Hepatocyte (in vitro differentiated cells): Measurements from ENCODE around the gene HOXD12. TPM values are rescaled to one million over a fixed set of nuclear protein-coding genes. Genes with fewer than 3 reads are reported as not detected.
A peak's percentile ranks its signal among the peaks of the same experiment; 100 is the strongest.

Source experiments
- DNase-seq: peaks from one replicate; pipeline ENCODE4 v3.0.0-alpha.2; 2016; ENCODE audit warnings: low spot score
- H2AFZ ChIP-seq: fragments of 200-600 bp; sonication (generic); 2 replicates; pipeline ENCODE4 v1.6.0; 2016; ENCODE audit warnings: antibody characterized with exemption, mild to moderate bottlenecking
- H3K27ac ChIP-seq: fragments of 200-600 bp; sonication (generic); 2 replicates; pipeline ENCODE4 v1.5.1; 2016; ENCODE audit warnings: mild to moderate bottlenecking
- H3K27me3 ChIP-seq: fragments of 200-600 bp; sonication (generic); 2 replicates; pipeline ENCODE4 v1.6.1; 2016
- H3K36me3 ChIP-seq: fragments of 200-600 bp; sonication (generic); replicated peaks from 2 replicates; pipeline ENCODE4 v1.5.1; 2016; ENCODE audit warnings: low read depth; ENCODE audit not compliant: insufficient read depth
- H3K4me1 ChIP-seq: fragments of 200-600 bp; sonication (generic); 2 replicates; pipeline ENCODE4 v1.5.1; 2016; ENCODE audit warnings: mild to moderate bottlenecking, moderate library complexity; ENCODE audit not compliant: insufficient read depth
- H3K4me2 ChIP-seq: fragments of 200-600 bp; sonication (generic); 2 replicates; pipeline ENCODE4 v1.6.0; 2016
- H3K4me3 ChIP-seq: fragments of 200-600 bp; sonication (generic); 2 replicates; pipeline ENCODE4 v1.5.1; 2016; ENCODE audit warnings: mild to moderate bottlenecking
- H3K79me2 ChIP-seq: fragments of 200-600 bp; sonication (generic); 2 replicates; pipeline ENCODE4 v1.6.0; 2017; ENCODE audit warnings: mild to moderate bottlenecking
- H3K9me2 ChIP-seq: fragments of 200-600 bp; sonication (generic); replicated peaks from 2 replicates; pipeline ENCODE4 v1.6.0; 2017; ENCODE audit warnings: mild to moderate bottlenecking; ENCODE audit not compliant: insufficient read depth
- H3K9me3 ChIP-seq: fragments of 200-600 bp; sonication (generic); 2 replicates; pipeline ENCODE4 v1.5.1; 2016; ENCODE audit warnings: low read depth, mild to moderate bottlenecking
- H4K20me1 ChIP-seq: fragments of 200-600 bp; sonication (generic); 2 replicates; pipeline ENCODE4 v1.6.0; 2016; ENCODE audit warnings: mild to moderate bottlenecking; ENCODE audit not compliant: insufficient read depth, poor library complexity, severe bottlenecking
- CTCF ChIP-seq: fragments of 200-600 bp; sonication (generic); IDR thresholded peaks from 2 replicates; pipeline ENCODE4 v1.5.1; 2016; ENCODE audit warnings: antibody characterized with exemption, mild to moderate bottlenecking; ENCODE audit not compliant: poor library complexity
- EZH2 ChIP-seq: fragments of 200-600 bp; sonication (generic); IDR thresholded peaks from 2 replicates; pipeline ENCODE4 v1.6.1; 2016; ENCODE audit warnings: antibody characterized with exemption, mild to moderate bottlenecking, borderline replicate concordance
- EZH2phosphoT487 ChIP-seq: fragments of 200-600 bp; sonication (generic); IDR thresholded peaks from one replicate; pipeline ENCODE4 v1.6.1; 2018; ENCODE audit warnings: antibody characterized with exemption, mild to moderate bottlenecking, low read depth, moderate library complexity; ENCODE audit not compliant: unreplicated experiment, severe bottlenecking
- WGBS: methylation state at CpG from one replicate; pipeline ENCODE4 v1.1.6; 2016; ENCODE audit warnings: low lambda C conversion rate; ENCODE audit errors: missing lambda C conversion rate; 5-methylcytosine and 5-hydroxymethylcytosine counted together
- polyA plus RNA-seq: library from polyadenylated mRNA; unstranded; fragments of >200 nt; fragmentation: Nextera tagmentation; extraction: Ambion mirVana; gene quantifications from 2 replicates; pipeline ENCODE4 v1.2.1, GENCODE V29; 2016
- total RNA-seq: library from RNA; depleted of rRNA; stranded (reverse); fragments of >200 nt; gene quantifications from 2 replicates; pipeline ENCODE4 v1.2.3, GENCODE V29; 2014

HOXD12 gene
- total and polyA plus RNA-seq, 2 experiments from 2014 or later: 3.3 to 29.0 TPM

GRCh38 chr2:176074919-176075425 lies 24.6 kb upstream of the HOXD12 start:
- TF ChIP-seq EZH2phosphoT487 (no peak), EZH2 (no peak), CTCF (no peak)
- no peaks in the 10 kb centered on the region for H4K20me1 ChIP-seq
- H3K4me1 ChIP-seq: peaks cover 5% of the 10 kb centered on the region
- peaks cover 97% of the 10 kb centered on the region for H3K27me3 ChIP-seq
- H3K9me3 ChIP-seq: no peaks in the 10 kb centered on the region
- H3K9me2 ChIP-seq: no peaks in the 10 kb centered on the region
- H2AFZ ChIP-seq: no peak overlapping the region
- peak overlapping the region; percentile 84 for H3K4me2 ChIP-seq
- H3K79me2 ChIP-seq: peaks cover 11% of the 10 kb centered on the region
- WGBS: 32% methylated on average over 7 of the region's 7 CpGs
- H3K4me3 ChIP-seq: no peak overlapping the region
- H3K36me3 ChIP-seq: no peaks in the 10 kb centered on the region
- H3K27ac ChIP-seq: peak overlapping the region; percentile 93
- DNase-seq: no peak

- peak; percentile 28 for DNase-seq
- Histone ChIP-seq H3K27ac (peak overlapping the region; percentile 93), H3K36me3 (no peaks in the 10 kb centered on the region), H3K4me3 (peak overlapping the region; percentile 18), H3K27me3 (peaks cover 92% of the 10 kb centered on the region), H3K9me2 (no peaks in the 10 kb centered on the region), H2AFZ (no peak overlapping the region), H3K4me1 (peaks cover 5% of the 10 kb centered on the region), H3K4me2 (peak overlapping the region; percentile 84), H3K79me2 (peaks cover 11% of the 10 kb centered on the region), H3K9me3 (no peaks in the 10 kb centered on the region), H4K20me1 (no peaks in the 10 kb centered on the region)
- WGBS: 10% methylated on average over 15 of the region's 15 CpGs
- no peak for TF ChIP-seq EZH2phosphoT487
- no peak for TF ChIP-seq CTCF
- TF ChIP-seq EZH2: no peak
These were observed 24.1 kb upstream of the HOXD12 start for GRCh38 chr2:176075481-176075880.

- TF ChIP-seq EZH2: no peak
- Histone ChIP-seq H3K27me3 (peaks cover 92% of the 10 kb centered on the region), H3K4me3 (no peak overlapping the region), H3K9me2 (no peaks in the 10 kb centered on the region), H3K79me2 (peaks cover 16% of the 10 kb centered on the region), H3K9me3 (no peaks in the 10 kb centered on the region), H3K4me1 (peaks cover 5% of the 10 kb centered on the region), H3K36me3 (no peaks in the 10 kb centered on the region), H3K27ac (peak overlapping the region; percentile 93), H2AFZ (no peak overlapping the region), H3K4me2 (peak overlapping the region; percentile 84), H4K20me1 (no peaks in the 10 kb centered on the region)
- DNase-seq: no peak
- WGBS: 41% methylated on average over 7 of the region's 7 CpGs
These were observed 23.5 kb upstream of the HOXD12 start for GRCh38 chr2:176076063-176076462.

- no peaks in the 10 kb centered on the region for H3K9me3 ChIP-seq
- peaks cover 92% of the 10 kb centered on the region for H3K27me3 ChIP-seq
These were observed 22.8 kb upstream of the HOXD12 start for GRCh38 chr2:176076796-176077195.

More at GRCh38 chr2:176076796-176077195, 22.8 kb upstream of the HOXD12 start:
- Histone ChIP-seq H3K4me1 (peaks cover 5% of the 10 kb centered on the region), H3K9me2 (no peaks in the 10 kb centered on the region), H3K27ac (peak overlapping the region; percentile 93), H2AFZ (no peak overlapping the region), H3K79me2 (peaks cover 19% of the 10 kb centered on the region), H4K20me1 (no peaks in the 10 kb centered on the region), H3K4me3 (no peak overlapping the region), H3K4me2 (peak overlapping the region; percentile 84), H3K36me3 (no peaks in the 10 kb centered on the region)
- no peak for DNase-seq
- WGBS: 22% methylated on average over 2 of the region's 2 CpGs
- TF ChIP-seq EZH2: no peak
- TF ChIP-seq EZH2phosphoT487: no peak
- no peak for TF ChIP-seq CTCF
